ENCODE results near the gene APPL1.
"Not testable (repeated sequence)": the region's sequence is repeated elsewhere in the genome, so short reads cannot be mapped to it uniquely, and the experiment has no call there.

APPL1 gene

GRCh38 chr3:57298041-57298440, 70.5 kb downstream of the APPL1 start:
- TF ChIP-seq, protein P1, sequence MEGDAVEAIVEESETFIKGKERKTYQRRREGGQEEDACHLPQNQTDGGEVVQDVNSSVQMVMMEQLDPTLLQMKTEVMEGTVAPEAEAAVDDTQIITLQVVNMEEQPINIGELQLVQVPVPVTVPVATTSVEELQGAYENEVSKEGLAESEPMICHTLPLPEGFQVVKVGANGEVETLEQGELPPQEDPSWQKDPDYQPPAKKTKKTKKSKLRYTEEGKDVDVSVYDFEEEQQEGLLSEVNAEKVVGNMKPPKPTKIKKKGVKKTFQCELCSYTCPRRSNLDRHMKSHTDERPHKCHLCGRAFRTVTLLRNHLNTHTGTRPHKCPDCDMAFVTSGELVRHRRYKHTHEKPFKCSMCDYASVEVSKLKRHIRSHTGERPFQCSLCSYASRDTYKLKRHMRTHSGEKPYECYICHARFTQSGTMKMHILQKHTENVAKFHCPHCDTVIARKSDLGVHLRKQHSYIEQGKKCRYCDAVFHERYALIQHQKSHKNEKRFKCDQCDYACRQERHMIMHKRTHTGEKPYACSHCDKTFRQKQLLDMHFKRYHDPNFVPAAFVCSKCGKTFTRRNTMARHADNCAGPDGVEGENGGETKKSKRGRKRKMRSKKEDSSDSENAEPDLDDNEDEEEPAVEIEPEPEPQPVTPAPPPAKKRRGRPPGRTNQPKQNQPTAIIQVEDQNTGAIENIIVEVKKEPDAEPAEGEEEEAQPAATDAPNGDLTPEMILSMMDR (IDR thresholded peaks at IDR 0.05; ENCODE audit: control insufficient read depth, extremely low read depth, insufficient read depth), result no peak
- no peak overlapping the region for H3K4me3 ChIP-seq (ENCODE audit: low read depth, low read length)
- no peak for DNase-seq (ENCODE audit: low read depth)

DNA sequence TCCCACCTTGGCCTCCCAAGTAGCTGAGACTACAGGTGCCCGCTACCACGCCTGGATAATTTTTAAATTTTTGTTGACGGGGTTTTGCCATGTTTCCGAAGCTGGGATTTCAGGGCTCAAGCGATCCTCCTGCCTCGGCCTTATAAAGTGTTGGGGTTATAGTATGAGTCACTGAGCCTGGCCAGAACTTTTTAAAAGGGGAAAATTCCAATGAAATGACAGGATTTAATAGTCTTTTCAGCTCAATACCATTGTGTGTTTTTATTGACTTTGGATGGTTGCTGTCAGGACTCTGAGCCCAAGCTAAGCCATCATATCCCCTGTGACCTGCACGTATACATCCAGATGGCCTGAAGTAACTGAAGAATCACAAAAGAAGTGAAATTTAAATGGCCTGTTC, 76.0 kb downstream of the APPL1 start:
- not testable (repeated sequence) for DNase-seq (ENCODE audit: low read depth)

DNA sequence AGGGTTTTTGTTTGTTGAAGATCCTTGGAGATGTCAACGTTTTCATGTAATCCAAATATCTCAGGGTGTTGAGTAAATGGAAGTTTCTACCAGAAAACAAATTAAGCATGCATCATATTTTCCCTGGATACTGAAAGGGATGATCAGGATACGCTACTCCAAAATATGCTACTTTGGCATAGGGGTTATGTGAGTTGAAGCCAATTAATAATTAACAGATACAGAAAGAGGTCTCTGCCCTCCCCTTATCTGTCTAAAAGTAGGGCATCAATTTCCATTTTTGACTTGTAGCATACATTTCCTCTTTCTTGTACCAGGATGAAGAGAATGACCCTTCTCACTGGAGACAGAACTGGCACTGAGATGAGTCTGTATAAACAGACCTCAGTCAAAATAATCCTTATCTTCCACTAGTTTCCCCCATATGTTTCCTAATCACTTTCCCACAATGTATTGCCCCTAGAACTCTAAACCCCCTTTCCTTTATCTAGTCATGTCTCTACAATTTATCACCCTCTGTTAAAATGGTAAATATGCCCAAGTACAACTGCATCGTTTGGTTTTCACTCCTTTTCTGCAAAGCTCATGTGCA, 82.3 kb downstream of the APPL1 start:
- TF ChIP-seq, protein P1 (IDR thresholded peaks at IDR 0.05; ENCODE audit: control insufficient read depth, extremely low read depth, insufficient read depth), result no peak
- no peak for DNase-seq (ENCODE audit: low read depth)
- no peak overlapping the region for H3K4me3 ChIP-seq (ENCODE audit: low read depth, low read length)

More for the DNA sequence above, 76.0 kb downstream of the APPL1 start:
- H3K4me3 ChIP-seq (ENCODE audit: low read depth, low read length), result not testable (repeated sequence)

DNA sequence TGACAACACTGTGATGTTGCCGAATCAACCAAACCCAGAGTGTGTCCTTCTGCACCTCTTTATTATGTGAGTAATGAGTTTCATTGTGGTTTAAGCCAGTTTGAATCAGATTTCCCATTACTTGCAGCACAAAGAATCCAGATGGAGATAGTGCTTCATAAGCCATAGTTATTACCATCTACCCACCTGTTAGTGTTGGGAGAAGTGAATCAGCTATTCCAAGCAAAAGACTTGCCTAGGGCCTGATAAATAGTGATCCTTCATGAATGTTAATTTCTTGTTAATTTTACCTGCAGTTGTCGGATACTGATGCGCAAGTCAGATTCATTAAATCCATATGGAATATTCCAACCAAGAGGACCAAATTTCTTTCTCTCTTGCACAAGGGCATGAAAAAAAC, 86.7 kb downstream of the APPL1 start:
- no peak overlapping the region for H3K4me3 ChIP-seq (ENCODE audit: low read depth, low read length)
- no peak for DNase-seq (ENCODE audit: low read depth)
- TF ChIP-seq, protein P1 (IDR thresholded peaks at IDR 0.05; ENCODE audit: control insufficient read depth, extremely low read depth, insufficient read depth), result no peak

All from LNCaP clone FGC (cell line).